ENCODE data around the gene CABP5.

GRCh38 chr19:48020686-48021085 is 23.2 kb downstream of the CABP5 start:
- no peak for TF ChIP-seq CTCF (optimal IDR thresholded peaks at IDR 0.05 in 1 of 3, IDR thresholded peaks at IDR 0.05 in 1 of 3, conservative IDR thresholded peaks at IDR 0.05 in 1 of 3; ENCODE audit: extremely low read depth in 1 of 3, insufficient read depth in 2 of 3, low read length in 3 of 3)
- TF ChIP-seq EZH2 (IDR thresholded peaks at IDR 0.05; ENCODE audit: low read length): no peak

Measured in keratinocyte (primary cell).